Fibroblast of skin of back (primary cell): ENCODE measurements around the gene S1PR3. TPM values are rescaled to one million over a fixed set of nuclear protein-coding genes. Genes with fewer than 3 reads are reported as not detected.
"Not testable (repeated sequence)": the region's sequence is repeated elsewhere in the genome, so short reads cannot be mapped to it uniquely, and the experiment has no call there.

Experiments
- DNase-seq: peaks from one replicate; pipeline ENCODE4 v3.0.0-alpha.2; 2013
- polyA plus RNA-seq, 2 experiments: library from polyadenylated mRNA; unstranded; fragments of 120-200 nt; gene quantifications; one replicate each; pipeline ENCODE4 v1.2.1, GENCODE V29; 2013; ENCODE audit not compliant: insufficient read length in 2 of 2

Gene S1PR3
- 6.9 TPM for polyA plus RNA-seq (2013, experiment 1 of 2; ENCODE audit: insufficient read length)
- 1.3 TPM for polyA plus RNA-seq (2013, experiment 2 of 2; ENCODE audit: insufficient read length)

DNA sequence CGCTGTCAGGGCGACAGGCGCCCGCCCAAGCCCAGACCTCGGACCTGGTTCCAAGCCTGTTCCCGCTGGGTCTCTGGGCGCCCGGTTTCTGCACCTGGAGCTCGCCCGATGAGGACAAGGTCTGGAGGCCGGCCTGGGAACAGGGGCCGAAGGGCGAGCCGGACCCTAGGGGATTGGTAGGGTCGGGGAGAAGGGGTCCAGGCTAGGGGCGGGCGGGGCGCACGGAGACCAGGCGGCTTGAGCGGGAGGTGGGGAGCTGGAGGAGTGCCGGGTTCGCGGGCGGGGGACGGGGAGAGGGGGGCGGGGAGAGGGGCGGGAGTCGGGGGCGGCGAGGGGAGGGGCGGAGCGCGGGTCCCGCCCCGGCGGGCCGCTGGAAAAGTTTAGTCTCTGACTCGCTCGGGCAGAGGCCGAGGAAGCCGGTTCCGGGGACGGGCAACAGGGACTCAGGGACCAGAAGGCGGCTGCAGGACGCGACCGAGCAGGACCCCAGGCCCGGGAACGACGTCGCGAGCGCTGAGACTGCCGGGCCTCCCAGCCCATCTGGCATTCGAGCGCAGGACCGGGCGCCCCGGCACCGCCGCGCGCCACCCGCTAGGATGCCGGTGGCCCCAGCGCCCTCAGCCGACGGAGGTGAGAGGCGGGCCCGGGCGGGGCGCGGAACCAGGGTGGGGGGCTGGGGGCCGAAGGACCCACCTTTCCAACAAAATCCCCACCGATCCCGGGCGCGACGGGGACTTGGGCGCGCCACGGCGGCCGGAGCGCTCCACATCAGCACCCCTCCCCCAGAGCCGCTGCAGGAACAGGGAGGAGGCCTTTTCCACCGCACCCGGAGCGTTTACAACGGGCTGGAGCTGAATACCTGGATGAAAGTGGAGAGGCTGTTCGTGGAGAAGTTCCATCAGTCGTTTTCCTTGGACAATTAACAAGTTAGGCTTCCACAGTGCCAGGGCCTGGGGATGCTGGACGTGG lies at the start of gene S1PR3:
TSS of gene S1PR3 (plus strand) at position 403 of the 969 bp plus-strand sequence. CDS start 9,733 bp downstream, outside the sequence.
- peak; percentile 39 for DNase-seq

DNA sequence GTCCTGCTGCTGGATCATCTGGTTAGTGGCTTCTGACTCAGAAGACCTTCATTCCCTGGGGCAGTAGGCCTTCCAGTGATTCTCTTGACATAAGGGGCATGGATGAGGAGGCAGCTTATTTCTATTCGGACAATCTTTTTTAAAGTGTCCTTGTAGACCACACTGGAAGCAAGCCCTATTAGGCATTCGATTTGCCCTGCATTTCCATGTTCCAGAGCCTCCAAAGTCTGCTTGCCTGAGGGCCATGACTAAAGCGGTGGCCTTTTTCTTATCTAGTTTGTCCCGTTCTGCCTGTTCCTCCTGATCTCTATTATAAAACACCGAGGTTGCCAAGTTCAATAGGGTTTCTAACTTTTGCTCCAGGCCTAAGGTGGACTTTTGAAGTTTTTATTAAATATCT lies 49.7 kb upstream of the S1PR3 start:
- not testable (repeated sequence) for DNase-seq

DNA sequence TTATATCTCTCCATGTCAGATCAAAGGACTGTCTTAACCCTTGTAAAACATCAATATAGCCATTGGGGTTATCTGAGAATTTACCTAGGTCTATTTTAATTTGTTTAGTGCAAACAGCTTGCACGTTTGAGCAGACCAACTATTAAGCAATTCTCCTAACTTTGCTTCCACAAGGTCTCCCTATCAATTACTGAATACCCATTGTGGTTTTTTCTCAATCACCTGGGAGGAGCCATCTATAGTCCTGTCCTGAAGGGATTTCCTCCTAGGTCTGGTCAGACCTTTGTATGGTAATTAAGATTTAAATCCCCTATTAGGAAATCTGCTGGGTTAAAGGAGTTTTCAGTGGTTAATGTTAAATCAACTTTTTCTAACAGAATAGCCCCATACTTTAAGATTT lies 48.9 kb upstream of the S1PR3 start:
- no peak for DNase-seq

DNA sequence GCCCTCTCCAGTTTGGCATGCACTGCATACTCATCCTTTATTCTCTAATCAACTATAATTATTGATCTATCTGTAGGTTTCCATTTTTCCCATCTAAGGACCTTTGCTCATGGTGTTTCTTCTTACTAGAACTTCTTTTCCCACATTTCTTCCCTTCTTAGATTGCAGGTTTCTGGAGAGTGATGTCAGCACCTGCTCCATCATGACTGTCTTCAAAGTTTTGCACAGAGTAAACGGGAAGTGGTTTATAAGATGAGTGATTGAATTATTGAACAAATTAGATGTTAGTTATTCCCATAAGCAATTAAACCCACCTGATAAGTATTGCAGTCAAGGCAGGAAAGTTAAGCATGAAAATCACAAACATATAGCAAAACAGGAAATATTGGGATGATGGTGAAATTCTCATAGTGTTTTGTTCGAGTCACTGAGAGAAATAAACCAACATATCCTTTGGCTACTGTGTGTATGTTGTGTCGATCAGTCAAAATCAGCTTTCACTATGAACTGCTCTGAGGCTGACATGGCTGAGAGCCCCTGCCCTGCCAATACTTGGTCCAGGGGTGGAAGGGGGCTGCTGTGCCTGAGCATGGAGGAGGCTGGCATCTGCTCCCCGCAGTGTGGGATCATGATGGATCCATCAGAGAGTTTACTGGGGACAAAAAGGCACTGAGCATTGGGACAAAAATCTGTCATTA lies 45.5 kb upstream of the S1PR3 start:
- DNase-seq = no peak

DNA sequence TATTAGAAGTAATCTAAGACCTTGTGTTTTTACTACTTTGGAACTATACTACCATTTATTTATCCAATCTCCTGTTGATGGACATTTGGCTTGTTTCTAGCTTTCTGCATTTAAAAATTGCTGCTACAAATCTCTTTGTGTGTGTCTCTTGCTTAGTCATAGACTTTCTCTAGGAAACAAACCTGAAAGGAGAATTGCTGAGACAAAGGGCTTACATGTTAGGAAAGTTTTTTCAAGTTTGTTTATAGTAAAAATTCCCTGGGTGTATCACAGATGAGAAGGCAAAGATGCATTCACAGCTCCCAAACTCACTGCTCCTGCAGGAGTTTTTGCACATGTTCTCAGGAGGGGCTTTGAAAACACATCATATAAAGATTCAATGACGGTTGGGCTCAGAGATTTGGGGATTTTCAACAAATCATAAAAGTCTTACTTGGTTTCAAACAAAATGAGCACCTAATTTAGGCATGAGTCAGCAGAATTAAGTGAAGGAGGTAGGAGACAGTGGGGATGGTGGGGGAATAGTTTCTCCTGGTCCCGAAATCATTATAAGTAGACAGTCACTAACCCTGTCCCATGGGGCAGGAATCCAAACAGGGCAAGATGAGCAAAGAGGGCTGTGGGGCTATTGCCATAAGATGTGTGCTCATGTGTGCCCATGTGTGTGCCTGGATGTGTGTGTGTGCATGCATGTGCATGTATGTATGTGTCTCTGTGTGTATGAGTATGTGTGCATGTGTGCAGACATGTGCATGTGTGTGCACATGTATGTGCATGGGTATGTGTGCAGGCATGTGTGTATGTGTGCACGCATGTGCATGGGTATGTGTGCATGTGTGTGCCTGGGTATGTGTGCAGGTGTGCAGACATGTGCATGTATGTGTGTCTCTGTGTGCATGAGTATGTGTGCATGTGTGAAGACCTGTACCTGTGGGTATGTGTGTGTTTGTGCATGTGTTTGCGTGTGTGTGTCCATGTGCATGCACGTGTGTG lies 43.4 kb upstream of the S1PR3 start:
- peak; percentile 11 for DNase-seq

DNA sequence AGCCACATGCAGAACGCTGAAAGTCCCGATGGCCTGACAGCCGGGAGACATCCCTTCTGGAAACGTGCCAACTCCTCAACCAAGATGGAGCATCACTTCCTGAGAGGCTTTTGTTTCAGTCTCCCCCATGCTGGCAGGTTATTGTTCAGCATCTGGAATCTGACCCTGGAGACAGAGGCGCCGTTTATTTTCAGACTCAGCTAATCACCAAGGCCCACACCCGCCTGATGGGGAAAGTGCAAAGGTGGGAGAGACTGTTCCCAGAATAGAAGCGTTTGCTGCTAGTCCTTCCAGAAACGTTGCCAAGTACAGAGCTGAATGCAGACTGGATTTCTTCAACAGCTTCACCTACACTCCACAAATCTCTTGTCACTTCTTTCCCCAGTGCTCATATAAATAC lies 41.8 kb upstream of the S1PR3 start:
- DNase-seq = peak; percentile 13

DNA sequence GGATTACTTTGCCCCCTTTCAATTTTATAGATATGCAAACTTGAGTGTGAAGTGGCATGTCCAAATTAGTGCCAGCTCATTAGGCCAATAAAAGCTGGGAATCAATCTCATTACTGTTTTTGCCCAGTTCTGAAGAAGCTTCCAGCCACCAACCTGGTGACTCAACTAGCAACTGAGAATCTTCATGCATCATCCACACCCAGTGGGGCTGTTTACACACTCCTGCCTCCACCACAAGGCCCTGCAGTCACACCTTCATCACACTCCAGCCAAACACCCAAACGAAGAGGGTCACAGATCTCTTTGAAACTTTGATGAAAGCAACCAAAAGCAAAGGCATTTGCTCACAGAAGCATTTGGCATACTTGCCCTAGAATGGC lies 41.3 kb upstream of the S1PR3 start:
- peak; percentile 8 for DNase-seq

DNA sequence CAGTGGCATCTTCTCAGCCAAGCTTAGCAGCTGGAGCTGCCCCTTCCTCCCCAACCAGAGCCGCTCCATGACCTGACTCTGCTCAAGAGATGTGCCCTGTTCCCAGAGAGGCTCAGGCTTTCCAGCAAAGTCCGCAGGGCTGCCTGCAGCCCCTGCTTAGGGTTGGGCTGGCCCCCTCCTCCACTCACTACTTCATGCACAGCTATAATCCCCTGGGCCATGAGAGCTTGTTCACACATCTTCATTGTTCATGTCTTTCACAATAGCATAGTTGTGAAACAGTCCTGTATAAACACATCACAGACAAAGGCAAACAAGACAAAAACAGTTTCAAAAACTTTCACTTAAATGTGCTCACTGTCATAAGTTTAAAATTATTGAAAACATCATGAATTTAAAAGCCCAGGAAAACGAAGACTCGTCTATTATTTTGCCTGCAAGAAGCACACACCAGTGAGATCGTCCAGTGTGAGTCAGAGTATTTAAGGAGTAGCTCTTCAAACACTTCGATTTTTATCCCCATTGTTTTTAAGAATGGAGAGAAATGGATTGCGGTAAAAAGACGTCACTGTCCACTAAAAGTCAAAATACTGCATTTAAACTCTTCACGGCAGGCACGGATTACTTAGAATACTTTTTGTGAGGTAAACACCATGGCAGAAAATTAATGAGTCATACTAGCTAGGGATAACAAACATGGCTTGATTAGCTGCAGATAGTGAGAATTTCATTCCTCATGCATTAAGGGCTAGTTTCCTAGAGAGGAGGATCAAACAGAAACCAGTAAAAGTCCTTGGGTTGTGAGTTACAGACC lies 40.7 kb upstream of the S1PR3 start:
- peak; percentile 16 for DNase-seq

DNA sequence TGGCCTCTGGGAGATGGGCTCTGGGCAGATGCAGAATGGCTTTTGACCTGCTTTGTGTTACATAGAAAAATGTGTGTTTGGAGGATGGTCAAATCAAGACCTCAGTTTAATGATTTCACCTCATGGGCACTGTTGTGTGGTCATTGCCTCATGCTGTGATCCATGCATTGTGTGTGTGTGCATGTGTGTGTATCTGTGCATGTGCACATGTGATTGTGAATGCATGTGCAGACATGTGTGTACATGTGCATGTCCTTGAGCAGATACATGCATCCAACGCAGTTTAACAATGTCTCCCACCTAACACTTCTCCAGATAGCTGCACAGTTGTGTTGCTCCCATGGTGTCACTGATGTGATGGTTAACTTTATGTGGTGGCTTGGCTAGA lies 40.1 kb upstream of the S1PR3 start:
- DNase-seq = no peak

DNA sequence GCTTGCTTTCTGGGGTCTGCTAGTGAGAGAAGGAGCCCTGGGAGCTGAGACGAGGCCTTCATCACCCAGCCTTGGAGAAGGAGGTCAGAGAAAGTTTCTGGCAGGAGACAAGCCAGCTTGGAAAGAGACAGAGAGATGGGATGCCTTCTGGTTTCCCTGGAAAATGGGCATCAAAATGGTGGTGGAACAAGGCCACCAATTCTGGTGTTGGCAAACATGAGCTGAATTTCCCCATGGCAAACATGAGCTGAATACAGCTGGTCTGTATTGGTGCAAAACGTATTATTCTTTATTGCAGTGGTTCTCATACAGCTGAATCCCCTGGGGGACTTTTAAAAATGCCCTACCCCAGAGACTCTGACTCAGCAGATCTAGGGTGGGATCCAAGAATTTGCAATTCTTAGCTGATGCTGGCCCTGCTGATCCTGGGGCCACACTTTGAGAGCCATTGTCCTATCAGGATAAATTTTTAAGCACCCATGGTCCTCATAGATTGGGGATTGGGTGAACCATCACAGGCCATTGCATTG lies 39.1 kb upstream of the S1PR3 start:
- DNase-seq = no peak

DNA sequence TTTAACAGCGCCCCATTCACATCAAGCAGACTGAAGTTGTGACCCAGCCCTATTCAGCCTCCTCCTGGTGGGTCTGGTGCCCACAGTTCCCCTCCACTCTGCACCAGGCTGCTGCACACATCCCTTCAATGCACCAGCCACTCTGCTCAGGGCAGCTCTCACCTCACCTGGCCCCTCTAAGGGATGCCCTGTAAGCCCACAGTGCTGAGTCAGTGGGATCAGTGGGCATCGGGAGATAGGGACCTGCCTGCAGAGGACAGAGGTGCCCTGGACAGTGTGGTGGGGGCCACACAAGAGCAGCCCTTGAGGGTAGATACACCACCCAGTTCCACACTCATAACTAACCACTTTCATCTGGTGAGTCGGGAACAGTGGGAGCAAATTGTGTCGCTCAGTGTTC lies 38.3 kb upstream of the S1PR3 start:
- no peak for DNase-seq

DNA sequence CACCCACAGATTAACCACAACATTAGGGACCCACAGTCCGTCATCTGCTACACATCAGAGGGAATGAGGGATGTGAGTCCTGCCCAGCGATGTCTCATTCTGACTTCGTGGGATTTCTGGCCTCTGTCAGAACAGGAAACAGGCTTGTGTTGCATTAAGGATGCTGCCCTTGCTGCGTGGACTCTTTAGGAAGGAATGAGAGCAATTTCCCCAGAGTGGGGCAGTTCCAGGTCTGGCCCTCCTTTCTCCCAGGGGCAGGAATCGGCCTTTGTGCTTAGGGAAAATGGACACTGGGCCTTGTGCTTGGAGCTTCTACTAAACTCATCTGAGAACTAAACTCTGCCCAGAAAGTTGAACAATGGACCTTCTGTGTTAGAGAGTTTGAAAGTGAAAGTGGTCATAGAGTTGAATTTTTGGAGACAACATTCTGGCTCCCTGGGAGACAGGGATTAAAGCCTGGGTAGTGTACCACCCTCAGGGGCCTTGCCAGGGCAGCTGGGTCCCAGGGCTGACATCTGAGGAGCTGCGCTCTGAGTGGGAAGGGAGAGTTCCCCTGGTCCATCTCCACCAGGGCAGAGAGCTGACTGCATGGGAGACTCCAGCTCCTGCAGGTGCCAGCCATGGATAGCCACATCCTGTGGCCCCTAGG lies 37.8 kb upstream of the S1PR3 start:
- DNase-seq = peak; percentile 59

DNA sequence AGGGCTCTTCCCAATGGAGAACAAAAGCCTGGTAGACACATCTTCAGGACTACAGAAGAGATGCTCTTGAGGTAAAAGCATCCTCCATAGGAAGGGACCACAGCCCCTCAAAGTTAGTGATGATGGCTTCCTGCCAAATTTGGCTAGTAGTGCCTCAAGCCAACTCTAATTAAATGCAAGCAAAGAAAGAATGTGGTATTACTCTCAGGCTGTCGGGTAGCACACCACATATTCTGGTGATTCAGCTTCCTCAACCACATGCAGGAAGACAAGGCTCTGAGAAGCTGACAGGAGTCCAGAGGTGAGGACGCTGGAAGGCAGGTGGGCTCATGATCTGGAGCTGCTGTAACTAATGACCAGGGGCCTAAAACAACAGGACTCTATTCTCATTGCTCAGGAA lies 37.2 kb upstream of the S1PR3 start:
- DNase-seq = peak; percentile 40

DNA sequence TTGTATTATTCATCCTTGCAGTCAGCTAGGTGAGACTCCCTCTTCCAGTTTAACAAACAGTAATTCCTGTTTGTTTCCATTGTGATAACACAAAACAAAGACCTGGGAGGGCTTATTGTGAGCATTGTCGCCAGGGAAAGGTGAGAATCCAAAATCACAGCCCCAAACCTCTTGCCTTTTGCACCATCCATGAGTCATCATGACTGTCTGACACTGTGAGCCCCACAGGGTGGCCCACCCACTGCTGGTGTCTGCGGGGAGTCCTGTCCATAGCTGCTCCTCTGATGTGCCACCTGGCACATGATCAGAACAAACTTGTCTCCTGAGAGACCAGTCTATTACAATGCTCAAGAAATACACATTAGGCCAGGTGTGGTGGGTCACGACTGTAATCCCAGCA lies 33.7 kb upstream of the S1PR3 start:
- no peak for DNase-seq

DNA sequence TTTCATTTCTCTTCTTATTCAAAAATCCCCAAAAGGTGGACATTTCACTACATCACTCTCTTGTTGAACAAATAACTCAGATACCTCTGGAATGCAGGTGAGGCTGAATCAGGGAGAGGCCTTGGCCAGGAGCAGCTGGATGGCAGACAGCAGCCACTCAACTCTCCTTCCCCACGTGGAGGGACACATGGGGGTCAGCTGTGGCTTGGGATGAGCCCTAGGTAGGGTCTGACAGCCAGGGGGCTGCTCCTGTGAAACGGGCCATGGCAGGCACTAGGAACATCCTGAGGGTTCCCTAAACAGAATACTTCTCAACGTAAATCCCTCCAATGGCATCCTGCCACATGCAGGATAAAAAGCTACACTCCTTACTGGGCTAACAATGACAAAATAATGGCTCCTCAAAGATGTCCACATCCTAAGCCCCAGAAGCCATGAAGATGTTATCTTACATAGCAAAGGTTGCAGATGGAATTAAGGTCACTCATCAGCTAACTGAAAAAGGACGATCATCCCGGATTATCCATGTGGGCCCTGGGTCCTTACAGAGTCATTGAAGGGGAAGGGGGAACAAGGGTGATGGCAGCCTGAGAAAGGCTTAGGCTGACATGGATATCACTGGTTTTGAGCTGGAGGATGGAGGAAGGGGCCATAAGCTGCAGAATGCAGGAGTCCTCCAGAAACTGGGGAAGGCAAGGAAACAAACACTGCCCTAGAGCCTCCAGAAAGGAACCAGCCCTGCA lies 31.4 kb upstream of the S1PR3 start:
- DNase-seq = no peak

DNA sequence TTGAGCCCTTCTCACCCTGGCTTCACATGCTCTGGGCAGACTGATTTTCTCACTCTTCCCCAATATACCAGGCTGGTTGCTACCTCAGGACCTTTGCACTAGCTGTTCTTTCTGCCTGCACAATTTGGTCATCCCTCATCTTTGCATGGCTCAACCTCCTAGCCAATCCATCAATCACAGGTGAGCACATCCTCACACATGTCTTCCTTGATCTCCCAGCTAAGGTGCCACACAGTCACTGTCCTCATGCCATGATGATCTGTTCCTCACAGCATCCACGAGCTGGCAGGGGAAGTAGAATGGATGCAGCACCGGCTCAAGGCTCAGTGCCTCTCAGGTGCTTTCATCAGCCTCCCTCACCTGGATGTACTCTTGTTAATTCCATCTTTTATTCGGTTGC lies 30.6 kb upstream of the S1PR3 start:
- no peak for DNase-seq

DNA sequence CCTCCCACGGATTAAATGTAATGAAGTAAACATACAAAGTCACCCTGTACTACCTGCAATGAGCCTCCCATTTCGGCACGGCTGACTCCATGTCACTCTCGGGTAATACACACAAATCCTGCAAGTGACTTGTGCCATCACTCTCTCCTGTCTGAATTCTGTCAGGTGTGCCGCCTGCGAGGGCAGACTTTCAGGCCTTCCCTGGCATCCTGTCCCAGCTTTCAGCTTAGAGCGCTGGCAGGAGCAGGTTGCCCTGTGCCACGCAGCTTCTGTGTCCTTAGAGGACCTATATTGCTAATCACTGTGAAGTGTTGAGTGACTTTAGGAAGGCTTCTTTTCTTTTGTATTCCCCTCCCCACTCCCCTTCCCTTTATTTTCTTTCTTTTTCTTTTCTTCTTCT lies 25.8 kb upstream of the S1PR3 start:
- no peak for DNase-seq

DNA sequence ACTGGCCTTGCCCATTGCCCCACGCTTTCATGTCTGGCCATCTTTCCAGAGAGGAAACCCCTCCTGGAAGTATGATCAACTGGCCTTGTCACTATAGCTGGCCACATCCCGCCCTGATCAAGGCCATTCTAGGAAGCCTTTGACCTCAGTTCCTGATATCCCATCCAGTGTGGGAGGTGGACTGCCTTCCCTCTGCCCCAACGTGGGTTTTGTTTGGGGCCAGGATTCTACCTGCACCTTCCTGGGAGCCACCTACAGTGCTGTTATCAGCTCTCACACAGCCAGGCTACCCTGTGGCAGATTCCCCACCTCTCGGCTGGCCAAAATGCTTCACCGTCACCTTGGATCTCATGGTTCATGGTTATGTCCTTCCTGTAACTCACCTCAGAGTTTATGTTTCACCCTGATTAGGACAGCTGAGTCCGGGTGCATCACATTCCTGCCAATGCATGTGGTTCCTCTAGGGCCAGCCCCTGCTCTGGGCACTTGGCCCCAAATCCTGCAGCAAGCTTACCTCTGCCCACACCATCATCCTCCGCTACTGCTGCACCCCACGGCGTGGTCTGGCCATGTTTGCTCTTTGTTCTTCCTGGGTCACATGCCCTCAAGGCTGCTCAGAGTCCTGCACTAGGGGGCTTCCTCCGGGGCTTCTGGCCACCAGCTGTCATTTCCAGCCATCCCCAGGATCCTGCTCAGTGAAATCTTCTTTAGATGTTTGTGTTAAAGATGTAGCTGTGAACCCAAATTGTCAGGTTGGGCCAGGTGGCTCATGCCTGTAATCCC lies 24.2 kb upstream of the S1PR3 start:
- no peak for DNase-seq

DNA sequence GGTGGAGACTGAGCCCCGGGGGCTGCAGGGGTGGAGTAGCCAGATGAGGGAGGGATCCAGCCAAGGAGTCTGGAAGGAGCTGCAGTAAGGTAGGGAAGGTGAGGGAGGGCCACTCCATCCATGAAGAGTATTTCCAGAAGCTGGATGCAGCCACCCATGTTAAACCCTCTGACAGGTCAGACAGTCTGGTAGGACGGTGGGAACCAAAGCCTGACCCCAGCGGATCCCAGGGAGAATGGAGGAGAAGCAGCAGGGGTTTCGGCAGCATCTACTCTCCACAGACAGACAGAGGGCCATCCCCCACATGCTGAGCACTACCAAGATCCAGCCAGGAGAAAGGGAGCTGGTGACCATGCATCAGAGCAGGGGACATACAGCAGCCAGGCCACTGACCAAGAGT lies 22.5 kb upstream of the S1PR3 start:
- no peak for DNase-seq
